SK-N-SH (cell line): Measurements from ENCODE around the gene FOXO4. TPM values are rescaled to one million over a fixed set of nuclear protein-coding genes. Genes with fewer than 3 reads are reported as not detected.

Experiments used
- CTCF ChIA-PET: fragments of 300-600, 350-600 bp; formaldehyde crosslinking; extraction: SDS; loops from one replicate; lab custom pipeline; 2021; lab: Yijun Ruan, JAX
- POLR2A ChIA-PET: fragments of 350-600 bp; sonication (Branson Sonifier 250); formaldehyde crosslinking; extraction: SDS; loops from one replicate; lab custom pipeline; 2020; ENCODE audit warnings: antibody characterized with exemption, inconsistent platforms; lab: Yijun Ruan, JAX
- DNase-seq: peaks from one replicate; pipeline ENCODE4 v3.0.0; 2012
- H2AFZ ChIP-seq: fragments of 200-600 bp; sonication (generic); 2 replicates; pipeline ENCODE4 v1.8.1; 2016; ENCODE audit warnings: antibody characterized with exemption, mild to moderate bottlenecking, low read depth
- H3F3A ChIP-seq: fragments of 200-600 bp; sonication (generic); replicated peaks from 2 replicates; pipeline ENCODE3; 2016; ENCODE audit warnings: antibody characterized with exemption, mild to moderate bottlenecking; ENCODE audit not compliant: insufficient read depth
- H3K27ac ChIP-seq, 2 experiments: fragments of 200-500 bp in 1 of 2; fragments of 200-600 bp in 1 of 2; sonication (Bioruptor generic) in 1 of 2; sonication (generic), shearing (Covaris generic) in 1 of 2; 2 replicates each; pipeline versions ENCODE4 v1.5.1 to v1.6.1; 2014 to 2016; ENCODE audit warnings: low read depth in 2 of 2, inconsistent platforms in 1 of 2, low read length in 1 of 2, mild to moderate bottlenecking in 1 of 2, mixed read lengths in 1 of 2
- H3K27me3 ChIP-seq: fragments of 200-600 bp; sonication (generic), shearing (Covaris generic); 2 replicates; pipeline ENCODE4 v1.6.1; 2016; ENCODE audit warnings: mixed run types; ENCODE audit not compliant: insufficient read depth
- H3K36me3 ChIP-seq, 2 experiments: fragments of 200-500 bp in 1 of 2; fragments of 200-600 bp in 1 of 2; sonication (Bioruptor generic) in 1 of 2; sonication (generic) in 1 of 2; replicated peaks in 1 of 2; 2 replicates each; pipeline versions ENCODE3 to v1.5.1; 2014 to 2016; ENCODE audit warnings: low read length in 1 of 2, mild to moderate bottlenecking in 1 of 2; ENCODE audit not compliant: insufficient read depth in 2 of 2, control insufficient read depth in 1 of 2
- H3K4me1 ChIP-seq, 2 experiments: fragments of 200-500 bp in 1 of 2; fragments of 200-600 bp in 1 of 2; sonication (Bioruptor generic) in 1 of 2; sonication (generic), shearing (Covaris generic) in 1 of 2; 2 replicates each; pipeline versions ENCODE4 v1.5.1 to v1.6.1; 2014 to 2016; ENCODE audit warnings: low read depth in 1 of 2, low read length in 1 of 2, mixed run types in 1 of 2; ENCODE audit not compliant: insufficient read depth in 2 of 2, control insufficient read depth in 1 of 2
- H3K4me2 ChIP-seq: fragments of 200-600 bp; sonication (generic), shearing (Covaris generic); 2 replicates; pipeline ENCODE4 v1.6.1; 2017; ENCODE audit warnings: mixed run types
- H3K4me3 ChIP-seq, 2 experiments: fragments of 200-500 bp in 1 of 2; fragments of 200-600 bp in 1 of 2; sonication (Bioruptor generic) in 1 of 2; sonication (generic), shearing (Covaris generic) in 1 of 2; 2 replicates each; pipeline versions ENCODE4 v1.5.1 to v1.8.1; 2014 to 2016; ENCODE audit warnings: low read depth in 2 of 2, inconsistent platforms in 1 of 2, low read length in 1 of 2, mild to moderate bottlenecking in 1 of 2, mixed read lengths in 1 of 2, moderate library complexity in 1 of 2
- H3K79me2 ChIP-seq: fragments of 200-600 bp; sonication (generic); 2 replicates; pipeline ENCODE4 v1.8.1; 2017; ENCODE audit warnings: mild to moderate bottlenecking; ENCODE audit not compliant: insufficient read depth
- H3K9ac ChIP-seq: fragments of 200-600 bp; sonication (generic); 2 replicates; pipeline ENCODE4 v1.6.1; 2017; ENCODE audit warnings: mixed run types
- H3K9me2 ChIP-seq: fragments of 200-600 bp; sonication (generic); 2 replicates; pipeline ENCODE4 v1.6.1; 2017; ENCODE audit warnings: mixed run types
- H3K9me3 ChIP-seq: fragments of 200-600 bp; sonication (generic); 2 replicates; pipeline ENCODE4 v1.6.1; 2017; ENCODE audit warnings: mixed run types, mild to moderate bottlenecking, moderate library complexity
- H4K20me1 ChIP-seq: fragments of 200-600 bp; sonication (generic); 2 replicates; pipeline ENCODE4 v1.6.1; 2017; ENCODE audit warnings: mild to moderate bottlenecking, mixed run types; ENCODE audit not compliant: insufficient read depth
- ELF1 ChIP-seq: IDR thresholded peaks from 2 replicates; pipeline ENCODE4 v1.4.0; 2012
- EZH2phosphoT487 ChIP-seq: fragments of 200-600 bp; sonication (generic); IDR thresholded peaks from 2 replicates; pipeline ENCODE4 v1.6.1; 2017; ENCODE audit warnings: low read depth, mixed run types, mild to moderate bottlenecking, antibody characterized with exemption, moderate library complexity, borderline replicate concordance
- FOXM1 ChIP-seq: IDR thresholded peaks from 2 replicates; pipeline ENCODE4 v1.4.0; 2012; ENCODE audit warnings: low read depth, mild to moderate bottlenecking
- GATA2 ChIP-seq: sonication (generic); formaldehyde crosslinking; IDR thresholded peaks from 2 replicates; pipeline ENCODE4 v1.5.0; 2020; ENCODE audit warnings: mild to moderate bottlenecking, missing genetic modification reagents
- JUND ChIP-seq: IDR thresholded peaks from 2 replicates; pipeline ENCODE4 v1.4.0; 2012
- NFIC ChIP-seq: IDR thresholded peaks from 2 replicates; pipeline ENCODE4 v1.4.0; 2012; ENCODE audit warnings: borderline replicate concordance
- NRF1 ChIP-seq: IDR thresholded peaks from 2 replicates; pipeline ENCODE4 v1.6.1; 2012; ENCODE audit warnings: low read depth, mild to moderate bottlenecking, low read length
- RCOR1 ChIP-seq: fragments of 150-350 bp; IDR thresholded peaks from 2 replicates; pipeline ENCODE4 v1.6.1; 2017; ENCODE audit warnings: antibody characterized with exemption, low read length
- RXRA ChIP-seq: IDR thresholded peaks from 2 replicates; pipeline ENCODE4 v1.4.0; 2012; ENCODE audit warnings: low read depth, mild to moderate bottlenecking, borderline replicate concordance
- SIN3A ChIP-seq: IDR thresholded peaks from 2 replicates; pipeline ENCODE4 v1.6.1; 2012; ENCODE audit warnings: low read depth, mild to moderate bottlenecking, low read length, moderate library complexity, borderline replicate concordance
- SMC3 ChIP-seq: IDR thresholded peaks from 2 replicates; pipeline ENCODE4 v1.6.1; 2012; ENCODE audit warnings: low read depth, low read length, improper control_type of control experiment
- TCF12 ChIP-seq: IDR thresholded peaks from 2 replicates; pipeline ENCODE4 v1.4.0; 2012
- TEAD4 ChIP-seq: IDR thresholded peaks from 2 replicates; pipeline ENCODE4 v1.4.0; 2012; ENCODE audit warnings: mild to moderate bottlenecking, borderline replicate concordance; ENCODE audit not compliant: insufficient read depth
- WGBS: methylation state at CpG from one replicate; pipeline ENCODE4 v1.1.6; 2017; ENCODE audit warnings: low lambda C conversion rate; 5-methylcytosine and 5-hydroxymethylcytosine counted together
- polyA plus RNA-seq, 3 experiments: library from polyadenylated mRNA; depleted of rRNA; stranded (reverse); fragments of >200 nt; gene quantifications; 2 replicates each; pipeline ENCODE4 v1.2.3, GENCODE V29; 2012
- TF ChIP-seq, protein P1 (sequence below): IDR thresholded peaks from 2 replicates; pipeline ENCODE4 v1.6.1; 2012; ENCODE audit warnings: mild to moderate bottlenecking, low read depth, low read length, moderate library complexity
- TF ChIP-seq, protein P2 (sequence below): fragments of 200-600 bp; sonication (generic); IDR thresholded peaks from 2 replicates; pipeline ENCODE4 v1.6.1; 2017; ENCODE audit warnings: antibody characterized with exemption, mild to moderate bottlenecking, moderate library complexity
- TF ChIP-seq, protein P3 (sequence below): fragments of 150-350 bp; IDR thresholded peaks from 2 replicates; pipeline ENCODE4 v1.6.1; 2017; ENCODE audit warnings: antibody characterized with exemption, low read length, low read depth, borderline replicate concordance

The FOXO4 gene
- polyA plus RNA-seq, 1 of the 3 experiments (the other 2 are of a cell fraction): 1.9 TPM

- no peak for TF ChIP-seq NRF1
- TF ChIP-seq, protein P1, sequence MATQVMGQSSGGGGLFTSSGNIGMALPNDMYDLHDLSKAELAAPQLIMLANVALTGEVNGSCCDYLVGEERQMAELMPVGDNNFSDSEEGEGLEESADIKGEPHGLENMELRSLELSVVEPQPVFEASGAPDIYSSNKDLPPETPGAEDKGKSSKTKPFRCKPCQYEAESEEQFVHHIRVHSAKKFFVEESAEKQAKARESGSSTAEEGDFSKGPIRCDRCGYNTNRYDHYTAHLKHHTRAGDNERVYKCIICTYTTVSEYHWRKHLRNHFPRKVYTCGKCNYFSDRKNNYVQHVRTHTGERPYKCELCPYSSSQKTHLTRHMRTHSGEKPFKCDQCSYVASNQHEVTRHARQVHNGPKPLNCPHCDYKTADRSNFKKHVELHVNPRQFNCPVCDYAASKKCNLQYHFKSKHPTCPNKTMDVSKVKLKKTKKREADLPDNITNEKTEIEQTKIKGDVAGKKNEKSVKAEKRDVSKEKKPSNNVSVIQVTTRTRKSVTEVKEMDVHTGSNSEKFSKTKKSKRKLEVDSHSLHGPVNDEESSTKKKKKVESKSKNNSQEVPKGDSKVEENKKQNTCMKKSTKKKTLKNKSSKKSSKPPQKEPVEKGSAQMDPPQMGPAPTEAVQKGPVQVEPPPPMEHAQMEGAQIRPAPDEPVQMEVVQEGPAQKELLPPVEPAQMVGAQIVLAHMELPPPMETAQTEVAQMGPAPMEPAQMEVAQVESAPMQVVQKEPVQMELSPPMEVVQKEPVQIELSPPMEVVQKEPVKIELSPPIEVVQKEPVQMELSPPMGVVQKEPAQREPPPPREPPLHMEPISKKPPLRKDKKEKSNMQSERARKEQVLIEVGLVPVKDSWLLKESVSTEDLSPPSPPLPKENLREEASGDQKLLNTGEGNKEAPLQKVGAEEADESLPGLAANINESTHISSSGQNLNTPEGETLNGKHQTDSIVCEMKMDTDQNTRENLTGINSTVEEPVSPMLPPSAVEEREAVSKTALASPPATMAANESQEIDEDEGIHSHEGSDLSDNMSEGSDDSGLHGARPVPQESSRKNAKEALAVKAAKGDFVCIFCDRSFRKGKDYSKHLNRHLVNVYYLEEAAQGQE: no peak
- no peak for TF ChIP-seq JUND
- TF ChIP-seq, protein P2, sequence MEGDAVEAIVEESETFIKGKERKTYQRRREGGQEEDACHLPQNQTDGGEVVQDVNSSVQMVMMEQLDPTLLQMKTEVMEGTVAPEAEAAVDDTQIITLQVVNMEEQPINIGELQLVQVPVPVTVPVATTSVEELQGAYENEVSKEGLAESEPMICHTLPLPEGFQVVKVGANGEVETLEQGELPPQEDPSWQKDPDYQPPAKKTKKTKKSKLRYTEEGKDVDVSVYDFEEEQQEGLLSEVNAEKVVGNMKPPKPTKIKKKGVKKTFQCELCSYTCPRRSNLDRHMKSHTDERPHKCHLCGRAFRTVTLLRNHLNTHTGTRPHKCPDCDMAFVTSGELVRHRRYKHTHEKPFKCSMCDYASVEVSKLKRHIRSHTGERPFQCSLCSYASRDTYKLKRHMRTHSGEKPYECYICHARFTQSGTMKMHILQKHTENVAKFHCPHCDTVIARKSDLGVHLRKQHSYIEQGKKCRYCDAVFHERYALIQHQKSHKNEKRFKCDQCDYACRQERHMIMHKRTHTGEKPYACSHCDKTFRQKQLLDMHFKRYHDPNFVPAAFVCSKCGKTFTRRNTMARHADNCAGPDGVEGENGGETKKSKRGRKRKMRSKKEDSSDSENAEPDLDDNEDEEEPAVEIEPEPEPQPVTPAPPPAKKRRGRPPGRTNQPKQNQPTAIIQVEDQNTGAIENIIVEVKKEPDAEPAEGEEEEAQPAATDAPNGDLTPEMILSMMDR: no peak
- TF ChIP-seq TEAD4: no peak
- no peak for TF ChIP-seq NFIC
- no peak for TF ChIP-seq SMC3
- no peak for TF ChIP-seq RXRA
- no peak for TF ChIP-seq TCF12
- ChIA-PET CTCF (interaction anchor here (1.0 to 3.7 kb wide), 6 partner anchors 9 to 78 kb away, joined by 3 to 30 read pairs (median 5); partner anchors contain the start of genes IL2RG and MED12), POLR2A (interaction anchor here (2.7 kb wide), 1 partner anchor 16 kb away, joined by 8 read pairs; the partner anchor contains the start of gene MED12)
- H3K9me2 ChIP-seq: no peaks in the 10 kb centered on the region
- peak overlapping the region in 1 of 2 experiments; percentile 89; a peak in 2 of 4 replicates for H3K27ac ChIP-seq
- H3K4me3 ChIP-seq: no peak overlapping the region
- WGBS: 25% methylated on average over 3 of the region's 3 CpGs
- DNase-seq: peak; percentile 34
- no peaks in the 10 kb centered on the region for H3F3A ChIP-seq
- H3K36me3 ChIP-seq: no peaks in the 10 kb centered on the region
- no peaks in the 10 kb centered on the region for H4K20me1 ChIP-seq
- peaks cover 0 to 30% of the 10 kb centered on the region in 2 experiments; a peak in 1 of 4 replicates for H3K4me1 ChIP-seq
- H3K9ac ChIP-seq: no peak overlapping the region
- H3K4me2 ChIP-seq: no peak overlapping the region
- peaks cover 5% of the 10 kb centered on the region; the same call in 1 of the 2 replicates for H3K27me3 ChIP-seq
- H3K9me3 ChIP-seq: no peaks in the 10 kb centered on the region
- H2AFZ ChIP-seq: no peak overlapping the region
- H3K79me2 ChIP-seq: no peaks in the 10 kb centered on the region
Measured at GRCh38 chrX:71102292-71102691, 6.6 kb downstream of the FOXO4 start.

DNA sequence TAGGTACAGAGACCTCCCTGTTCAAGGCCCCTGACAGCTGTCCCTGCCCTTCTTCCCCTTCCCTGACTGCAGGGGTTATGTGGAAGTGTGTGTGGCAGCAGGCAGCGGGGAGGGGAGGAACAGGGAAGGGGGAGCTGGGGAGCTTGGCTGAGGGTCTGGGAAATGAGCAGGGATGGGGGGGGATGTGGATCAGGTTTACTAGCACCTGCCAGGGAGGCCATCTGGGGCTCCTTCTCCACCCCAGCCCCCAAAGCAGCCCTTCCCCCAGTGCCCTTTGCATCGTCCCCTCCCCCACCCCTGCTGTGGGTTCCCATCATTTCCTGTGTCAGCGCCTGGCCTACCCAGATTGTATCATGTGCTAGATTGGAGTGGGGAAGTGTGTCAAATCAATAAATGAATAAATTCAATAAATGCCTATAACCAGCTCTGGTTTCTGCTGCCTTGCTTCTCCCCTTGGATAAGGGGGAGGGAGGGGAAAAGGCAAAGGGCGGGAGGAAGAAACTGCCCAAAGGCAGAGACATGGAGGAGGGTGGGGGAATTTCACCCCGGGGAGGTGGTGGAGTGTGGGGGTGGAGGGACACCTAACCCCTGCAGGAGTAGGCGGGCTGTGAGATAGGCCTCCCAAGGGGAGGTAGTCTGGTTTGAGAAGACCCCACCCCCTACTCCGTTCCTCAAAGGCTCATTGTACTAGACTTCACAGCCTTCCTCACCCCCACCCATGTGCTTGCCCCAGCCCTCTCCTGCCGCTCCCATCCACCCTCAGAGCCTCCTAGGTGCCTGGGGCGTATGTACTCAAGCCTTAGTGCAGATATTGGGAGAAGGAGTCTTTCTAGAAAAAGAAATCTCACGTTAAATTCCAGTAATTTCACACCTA, 7.7 kb downstream of the FOXO4 start:
- 0 out of 2 replicates have a peak overlapping the region, but pooled peaks have one; percentile 2 for H2AFZ ChIP-seq
- peak; percentile 64 for DNase-seq
- POLR2A ChIA-PET: interaction anchor here (0.5 to 2.7 kb wide), 3 partner anchors 8 to 69 kb away, joined by 3 to 8 read pairs (median 5); partner anchors contain the start of genes IL2RG and MED12
- no peak; the same call in 1 of the 2 replicates for TF ChIP-seq RCOR1
- peak; percentile 54 for TF ChIP-seq GATA2 (CRISPR knock-in tag)
- TF ChIP-seq EZH2phosphoT487: no peak
- TF ChIP-seq NFIC: no peak
- TF ChIP-seq FOXM1: no peak
- no peak for TF ChIP-seq SIN3A
- no peak for TF ChIP-seq ELF1
- TF ChIP-seq, protein P3, sequence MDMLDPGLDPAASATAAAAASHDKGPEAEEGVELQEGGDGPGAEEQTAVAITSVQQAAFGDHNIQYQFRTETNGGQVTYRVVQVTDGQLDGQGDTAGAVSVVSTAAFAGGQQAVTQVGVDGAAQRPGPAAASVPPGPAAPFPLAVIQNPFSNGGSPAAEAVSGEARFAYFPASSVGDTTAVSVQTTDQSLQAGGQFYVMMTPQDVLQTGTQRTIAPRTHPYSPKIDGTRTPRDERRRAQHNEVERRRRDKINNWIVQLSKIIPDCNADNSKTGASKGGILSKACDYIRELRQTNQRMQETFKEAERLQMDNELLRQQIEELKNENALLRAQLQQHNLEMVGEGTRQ: no peak
- TF ChIP-seq, protein P2: no peak

More for the DNA sequence above, 7.7 kb downstream of the FOXO4 start:
- Histone ChIP-seq H3K27ac (peak overlapping the region in 1 of 2 experiments; percentile 89; a peak in 2 of 4 replicates), H3K27me3 (peaks cover 5% of the 10 kb centered on the region; the same call in 1 of the 2 replicates), H3K4me2 (no peak overlapping the region), H3K36me3 (no peaks in the 10 kb centered on the region), H3K9ac (no peak overlapping the region), H3K4me3 (no peak overlapping the region), H3K4me1 (peaks cover 0 to 33% of the 10 kb centered on the region in 2 experiments; a peak in 1 of 4 replicates), H3F3A (no peaks in the 10 kb centered on the region), H3K79me2 (no peaks in the 10 kb centered on the region), H3K9me3 (no peaks in the 10 kb centered on the region), H4K20me1 (no peaks in the 10 kb centered on the region), H3K9me2 (no peaks in the 10 kb centered on the region)
- WGBS: 42% methylated on average over 10 of the region's 10 CpGs
- CTCF ChIA-PET: interaction anchor here (1.0 to 1.2 kb wide), 2 partner anchors 15 to 26 kb away, joined by 3 to 6 read pairs; partner anchors contain the start of gene MED12
